Jurkat, Clone E6-1 (cell line): Measurements from ENCODE around the gene S100A6.
A peak's percentile ranks its signal among the peaks of the same experiment; 100 is the strongest.

Experiments used
- DNase-seq: peaks from one replicate; pipeline ENCODE4 v3.0.0-alpha.2; 2011; ENCODE audit warnings: low read depth, low spot score
- H3K4me3 ChIP-seq: 2 replicates; pipeline ENCODE4 v1.5.1; 2011; ENCODE audit warnings: mild to moderate bottlenecking, low read length, control low read depth, moderate library complexity

The S100A6 gene

GRCh38 chr1:153513023-153513422, 22.8 kb downstream of the S100A6 start:
- no peak overlapping the region for H3K4me3 ChIP-seq
- no peak for DNase-seq

GRCh38 chr1:153510984-153511410, 24.8 kb downstream of the S100A6 start:
- peak; percentile 43 for DNase-seq
- no peak overlapping the region for H3K4me3 ChIP-seq

- peak; percentile 65 for DNase-seq
- H3K4me3 ChIP-seq = no peak overlapping the region
Measured at GRCh38 chr1:153509729-153510354, 25.9 kb downstream of the S100A6 start.

- no peak for DNase-seq
- H3K4me3 ChIP-seq = no peak overlapping the region
Measured at GRCh38 chr1:153509036-153509435, 26.8 kb downstream of the S100A6 start.

GRCh38 chr1:153507926-153508583, 27.7 kb downstream of the S100A6 start:
- DNase-seq = no peak

GRCh38 chr1:153506831-153507413, 28.9 kb downstream of the S100A6 start:
- DNase-seq = no peak
- H3K4me3 ChIP-seq = no peak overlapping the region

More at GRCh38 chr1:153507926-153508583, 27.7 kb downstream of the S100A6 start:
- no peak overlapping the region for H3K4me3 ChIP-seq

GRCh38 chr1:153506386-153506785, 29.4 kb downstream of the S100A6 start:
- no peak for DNase-seq
- H3K4me3 ChIP-seq = no peak overlapping the region

- DNase-seq = no peak
- H3K4me3 ChIP-seq = no peak overlapping the region
Measured at GRCh38 chr1:153505576-153505975, 30.2 kb downstream of the S100A6 start.

- H3K4me3 ChIP-seq = no peak overlapping the region
- DNase-seq = no peak
Measured at GRCh38 chr1:153503766-153504165, 32.0 kb downstream of the S100A6 start.

GRCh38 chr1:153498746-153499145, 37.0 kb downstream of the S100A6 start:
- no peak for DNase-seq
- no peak overlapping the region for H3K4me3 ChIP-seq

- no peak overlapping the region for H3K4me3 ChIP-seq
- no peak for DNase-seq
Measured at GRCh38 chr1:153495536-153495935, 40.3 kb downstream of the S100A6 start.

- H3K4me3 ChIP-seq = no peak overlapping the region
- DNase-seq = peak; percentile 52
Measured at GRCh38 chr1:153494976-153495535, 40.7 kb downstream of the S100A6 start.

GRCh38 chr1:153493343-153493960, 42.3 kb downstream of the S100A6 start:
- no peak overlapping the region for H3K4me3 ChIP-seq
- DNase-seq = no peak

GRCh38 chr1:153490272-153491051, 45.3 kb downstream of the S100A6 start:
- DNase-seq = peak; percentile 37
- H3K4me3 ChIP-seq = no peak overlapping the region

GRCh38 chr1:153488731-153489130, 47.1 kb downstream of the S100A6 start:
- no peak overlapping the region for H3K4me3 ChIP-seq
- DNase-seq = no peak

- DNase-seq = no peak
- no peak overlapping the region for H3K4me3 ChIP-seq
Measured at GRCh38 chr1:153487707-153488106, 48.1 kb downstream of the S100A6 start.

- H3K4me3 ChIP-seq = no peak overlapping the region
- no peak for DNase-seq
Measured at GRCh38 chr1:153485863-153486262, 49.9 kb downstream of the S100A6 start.
